NCI-H1048 (cell line): Measurements from ENCODE around the gene DDX55.
"Not testable (repeated sequence)": the region's sequence is repeated elsewhere in the genome, so short reads cannot be mapped to it uniquely, and the experiment has no call there.

Source experiments
- DNase-seq: peaks from one replicate; lab custom pipeline; 2025; lab: John Stamatoyannopoulos, UW

The DDX55 gene

GRCh38 chr12:123601602-123602489 lies at the start of gene DDX55:
Gene DDX55 (plus strand): TSS chr12:123602099. CDS start chr12:123602149, 50 bp downstream.
- peak; percentile 68 for DNase-seq

GRCh38 chr12:123554136-123554535 lies 47.8 kb upstream of the DDX55 start:
- DNase-seq: not testable (repeated sequence)

GRCh38 chr12:123554843-123555242 lies 47.1 kb upstream of the DDX55 start:
- not testable (repeated sequence) for DNase-seq

GRCh38 chr12:123558487-123558886 lies 43.4 kb upstream of the DDX55 start:
- DNase-seq: not testable (repeated sequence)

GRCh38 chr12:123559468-123559867 lies 42.4 kb upstream of the DDX55 start:
- no peak for DNase-seq

GRCh38 chr12:123571343-123571813 lies 30.5 kb upstream of the DDX55 start:
- DNase-seq: no peak

- DNase-seq: no peak
Measured at GRCh38 chr12:123572391-123572790, 29.5 kb upstream of the DDX55 start.

GRCh38 chr12:123573870-123574269 lies 28.0 kb upstream of the DDX55 start:
- DNase-seq: no peak

GRCh38 chr12:123576611-123577010 lies 25.3 kb upstream of the DDX55 start:
- DNase-seq: no peak

- no peak for DNase-seq
Measured at GRCh38 chr12:123578243-123578642, 23.7 kb upstream of the DDX55 start.

GRCh38 chr12:123578829-123579228 lies 23.1 kb upstream of the DDX55 start:
- DNase-seq: not testable (repeated sequence)

GRCh38 chr12:123580772-123581171 lies 21.1 kb upstream of the DDX55 start:
- DNase-seq: no peak

- DNase-seq: no peak
Measured at GRCh38 chr12:123591702-123592481, 10.0 kb upstream of the DDX55 start.

GRCh38 chr12:123595729-123596128 lies 6.2 kb upstream of the DDX55 start:
- no peak for DNase-seq

- DNase-seq: no peak
Measured at GRCh38 chr12:123597100-123597499, 4.8 kb upstream of the DDX55 start.

GRCh38 chr12:123598522-123598921 lies 3.4 kb upstream of the DDX55 start:
- no peak for DNase-seq

GRCh38 chr12:123599310-123599709 lies 2.6 kb upstream of the DDX55 start:
- DNase-seq: no peak

GRCh38 chr12:123599721-123600120 lies 2.2 kb upstream of the DDX55 start:
- no peak for DNase-seq

GRCh38 chr12:123602651-123603195 lies 824 bp downstream of the DDX55 start:
- no peak for DNase-seq

- DNase-seq: not testable (repeated sequence)
Measured at GRCh38 chr12:123603495-123603894, 1.6 kb downstream of the DDX55 start.

GRCh38 chr12:123607756-123608155 lies 5.9 kb downstream of the DDX55 start:
- no peak for DNase-seq

- no peak for DNase-seq
Measured at GRCh38 chr12:123608182-123608581, 6.3 kb downstream of the DDX55 start.

- no peak for DNase-seq
Measured at GRCh38 chr12:123614110-123614509, 12.2 kb downstream of the DDX55 start.
